ENCODE results near the gene TRRAP.

DNA sequence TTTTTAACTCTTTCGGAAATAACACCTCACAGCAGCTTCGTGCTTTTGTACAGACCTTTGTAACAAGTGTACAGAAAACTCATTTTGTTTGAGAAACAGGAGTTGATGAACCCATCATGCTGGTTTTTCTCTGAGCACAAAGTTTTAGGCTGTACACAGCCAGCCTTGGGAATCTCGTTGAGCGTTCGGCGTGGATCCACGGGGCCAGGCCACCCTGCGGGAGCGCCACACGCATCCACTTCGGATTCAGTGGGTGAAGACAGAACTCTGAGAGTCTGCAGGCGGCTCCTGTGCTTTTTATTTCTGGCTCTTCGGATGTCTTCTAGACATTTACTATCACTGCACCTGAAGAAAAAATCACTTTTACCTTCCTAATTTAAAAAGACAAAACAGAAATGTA is 134.4 kb downstream of the TRRAP start:
- TF ChIP-seq POU5F1 (IDR thresholded peaks at IDR 0.05; ENCODE audit: low read depth, low read length) = no peak
- TF ChIP-seq, protein P1, sequence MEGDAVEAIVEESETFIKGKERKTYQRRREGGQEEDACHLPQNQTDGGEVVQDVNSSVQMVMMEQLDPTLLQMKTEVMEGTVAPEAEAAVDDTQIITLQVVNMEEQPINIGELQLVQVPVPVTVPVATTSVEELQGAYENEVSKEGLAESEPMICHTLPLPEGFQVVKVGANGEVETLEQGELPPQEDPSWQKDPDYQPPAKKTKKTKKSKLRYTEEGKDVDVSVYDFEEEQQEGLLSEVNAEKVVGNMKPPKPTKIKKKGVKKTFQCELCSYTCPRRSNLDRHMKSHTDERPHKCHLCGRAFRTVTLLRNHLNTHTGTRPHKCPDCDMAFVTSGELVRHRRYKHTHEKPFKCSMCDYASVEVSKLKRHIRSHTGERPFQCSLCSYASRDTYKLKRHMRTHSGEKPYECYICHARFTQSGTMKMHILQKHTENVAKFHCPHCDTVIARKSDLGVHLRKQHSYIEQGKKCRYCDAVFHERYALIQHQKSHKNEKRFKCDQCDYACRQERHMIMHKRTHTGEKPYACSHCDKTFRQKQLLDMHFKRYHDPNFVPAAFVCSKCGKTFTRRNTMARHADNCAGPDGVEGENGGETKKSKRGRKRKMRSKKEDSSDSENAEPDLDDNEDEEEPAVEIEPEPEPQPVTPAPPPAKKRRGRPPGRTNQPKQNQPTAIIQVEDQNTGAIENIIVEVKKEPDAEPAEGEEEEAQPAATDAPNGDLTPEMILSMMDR (IDR thresholded peaks at IDR 0.05; ENCODE audit: control extremely low read depth in 1 of 3, insufficient read depth in 1 of 3, low read depth in 1 of 3, low read length in 3 of 3) = no peak
- TF ChIP-seq TEAD4 (IDR thresholded peaks at IDR 0.05; ENCODE audit: low read depth, low read length) = no peak
- no peak for TF ChIP-seq SIN3A (conservative IDR thresholded peaks at IDR 0.05 in 1 of 2, IDR thresholded peaks at IDR 0.05 in 1 of 2; ENCODE audit: low read depth in 1 of 2, low read length in 2 of 2)
- no peak for TF ChIP-seq CEBPB (IDR thresholded peaks at IDR 0.05; ENCODE audit: low read depth, low read length)
- TF ChIP-seq POLR2A (IDR thresholded peaks at IDR 0.05; ENCODE audit: control extremely low read depth in 1 of 2, low read depth in 2 of 2, low read length in 2 of 2) = no peak

Measured in H1 (cell line).